GM15510 (cell line): Measurements from ENCODE around the gene ZMAT3.

Source experiments
- POLR2A ChIP-seq: IDR thresholded peaks from 3 replicates; pipeline ENCODE4 v1.6.1; 2011; ENCODE audit warnings: borderline replicate concordance; ENCODE audit not compliant: insufficient read length; ENCODE audit errors: extremely low read depth

ZMAT3 gene

GRCh38 chr3:179005213-179005612, 66.4 kb downstream of the ZMAT3 start:
- TF ChIP-seq POLR2A: no peak

DNA sequence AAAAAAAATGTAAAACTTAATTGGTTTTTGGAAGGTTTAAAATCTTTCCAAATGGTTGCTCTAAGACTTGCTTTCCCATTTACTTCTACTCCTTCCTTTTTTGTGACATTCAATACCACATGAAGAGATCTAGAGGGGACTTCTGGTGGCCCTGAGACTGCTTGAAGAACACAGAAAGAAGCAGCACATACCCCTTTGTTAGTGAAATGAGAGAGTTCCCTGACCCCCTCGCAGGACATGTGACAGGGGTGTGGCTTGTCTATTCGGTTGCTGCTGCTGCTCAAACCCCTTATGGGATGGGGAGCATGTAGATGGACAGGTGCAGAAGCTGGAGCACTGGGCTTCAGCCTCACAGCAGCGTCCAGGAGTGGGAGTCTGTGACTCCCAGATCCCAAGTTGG, 71.0 kb downstream of the ZMAT3 start:
- TF ChIP-seq POLR2A: no peak

DNA sequence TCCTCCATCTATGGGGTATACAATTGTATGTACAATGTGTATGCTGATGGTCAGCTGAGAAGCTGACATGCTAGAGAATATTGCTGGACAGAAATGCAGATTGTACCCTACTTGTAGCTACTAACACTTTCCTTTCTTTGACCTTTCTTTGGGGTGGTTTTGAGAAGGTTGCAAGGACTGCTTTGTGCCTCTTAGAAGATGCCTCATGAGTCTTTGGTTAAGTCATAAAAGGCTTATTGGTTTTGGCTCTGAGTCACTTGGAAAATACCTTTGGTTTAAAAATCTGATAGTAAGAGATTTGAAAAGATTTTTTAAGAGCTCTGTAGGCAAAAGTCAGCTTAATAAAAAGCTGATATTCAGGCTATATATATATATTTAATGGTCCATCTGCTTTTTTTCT, 71.5 kb downstream of the ZMAT3 start:
- TF ChIP-seq POLR2A: no peak

- no peak for TF ChIP-seq POLR2A
These were observed 75.2 kb downstream of the ZMAT3 start for GRCh38 chr3:178996399-178996798.

DNA sequence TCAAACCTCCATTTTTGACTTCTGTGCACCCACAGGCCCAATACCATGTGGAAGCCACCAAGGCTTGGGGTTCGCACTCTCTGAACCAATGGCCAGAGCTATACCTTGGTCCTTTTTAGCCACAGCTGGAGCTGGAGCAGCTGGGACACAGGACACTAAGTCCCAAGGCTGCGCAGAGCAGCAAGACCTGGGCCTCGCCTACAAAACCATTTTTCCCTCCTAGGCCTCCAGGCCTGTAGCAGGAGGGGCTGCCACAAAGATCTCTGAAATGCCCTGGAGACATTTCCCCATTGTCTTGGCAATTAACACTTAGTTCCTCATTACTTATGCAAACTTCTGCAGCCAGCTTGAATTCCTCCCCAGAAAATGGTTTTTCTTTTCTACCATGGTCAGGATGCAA, 81.3 kb downstream of the ZMAT3 start:
- no peak for TF ChIP-seq POLR2A

DNA sequence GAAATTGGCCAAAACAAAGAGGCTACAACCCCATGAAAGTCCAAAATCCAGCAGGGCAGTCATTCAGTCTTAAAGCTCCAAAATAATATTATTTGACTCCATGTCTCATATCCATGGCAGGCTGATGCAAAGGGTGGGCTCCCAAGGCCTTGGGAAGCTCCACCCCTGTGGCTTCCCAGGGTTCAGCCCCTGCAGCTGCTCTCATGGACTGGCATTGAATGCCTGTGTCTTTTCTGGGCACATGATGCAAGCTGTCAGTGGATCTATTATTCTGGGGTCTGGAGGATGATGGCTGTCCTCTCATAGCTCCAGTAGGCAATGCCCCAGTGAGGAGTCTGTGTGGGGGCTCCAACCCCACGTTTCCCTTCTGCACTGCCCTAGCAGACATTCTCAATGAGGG, 81.8 kb downstream of the ZMAT3 start:
- TF ChIP-seq POLR2A: no peak

DNA sequence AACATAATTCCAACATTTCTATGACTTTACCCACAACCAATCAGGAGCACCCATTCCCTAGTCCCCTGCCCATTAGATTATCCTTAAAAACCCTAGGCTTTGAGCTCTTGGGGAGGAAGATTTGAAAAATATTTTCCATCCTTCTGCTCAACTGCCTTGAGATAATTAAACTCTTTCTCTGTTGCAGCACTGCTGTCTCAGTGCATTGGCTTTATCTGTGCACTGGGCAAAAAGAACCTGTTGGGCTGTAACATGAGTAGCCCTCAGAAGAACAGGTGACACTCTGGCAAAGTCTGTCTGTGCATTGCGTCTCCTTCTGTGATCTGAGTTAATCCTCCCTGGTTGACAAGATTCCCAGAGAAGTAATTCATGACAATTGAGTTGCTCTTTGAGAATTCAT, 83.9 kb downstream of the ZMAT3 start:
- TF ChIP-seq POLR2A: no peak

DNA sequence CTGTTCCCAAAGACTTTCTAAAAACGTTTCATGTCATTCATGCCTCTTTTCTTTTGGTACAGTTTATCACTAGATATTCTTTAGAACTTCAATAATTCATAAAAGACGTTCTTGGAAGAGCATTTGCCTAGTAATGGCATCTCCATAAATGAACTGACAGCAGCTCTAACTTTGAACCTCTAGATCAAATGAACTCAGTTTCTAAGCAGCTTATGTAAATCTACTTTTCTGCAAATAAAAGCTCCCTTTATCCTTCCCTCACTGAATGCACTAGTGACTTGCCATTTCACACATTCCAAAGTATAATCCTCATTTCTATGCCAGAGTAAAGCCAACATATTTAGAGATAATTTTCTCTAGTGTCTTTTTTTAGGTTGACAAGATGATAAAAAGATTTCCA, 85.2 kb downstream of the ZMAT3 start:
- TF ChIP-seq POLR2A: no peak

- no peak for TF ChIP-seq POLR2A
These were observed 89.5 kb downstream of the ZMAT3 start for GRCh38 chr3:178982137-178982536.

- no peak for TF ChIP-seq POLR2A
These were observed 96.3 kb downstream of the ZMAT3 start for GRCh38 chr3:178975320-178975719.

DNA sequence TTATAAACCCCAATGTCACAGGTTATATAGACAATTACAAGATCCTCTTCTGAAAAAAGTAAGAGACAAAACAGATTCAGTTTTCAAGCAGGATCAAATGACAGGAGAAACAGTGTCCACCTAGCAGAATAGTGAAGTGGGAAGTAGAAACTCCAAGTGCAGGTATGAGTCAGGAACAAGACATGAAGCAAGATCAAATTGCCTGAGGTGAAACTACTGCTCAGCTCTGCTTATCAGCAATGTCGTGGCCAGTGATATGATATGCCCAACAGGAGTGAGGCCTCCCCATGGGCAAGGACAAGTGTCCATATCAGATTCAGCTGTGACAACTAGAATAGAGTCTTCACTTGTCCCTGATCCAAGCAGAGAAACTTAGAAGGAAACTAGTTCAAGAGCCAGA, 100.0 kb downstream of the ZMAT3 start:
- TF ChIP-seq POLR2A: no peak

DNA sequence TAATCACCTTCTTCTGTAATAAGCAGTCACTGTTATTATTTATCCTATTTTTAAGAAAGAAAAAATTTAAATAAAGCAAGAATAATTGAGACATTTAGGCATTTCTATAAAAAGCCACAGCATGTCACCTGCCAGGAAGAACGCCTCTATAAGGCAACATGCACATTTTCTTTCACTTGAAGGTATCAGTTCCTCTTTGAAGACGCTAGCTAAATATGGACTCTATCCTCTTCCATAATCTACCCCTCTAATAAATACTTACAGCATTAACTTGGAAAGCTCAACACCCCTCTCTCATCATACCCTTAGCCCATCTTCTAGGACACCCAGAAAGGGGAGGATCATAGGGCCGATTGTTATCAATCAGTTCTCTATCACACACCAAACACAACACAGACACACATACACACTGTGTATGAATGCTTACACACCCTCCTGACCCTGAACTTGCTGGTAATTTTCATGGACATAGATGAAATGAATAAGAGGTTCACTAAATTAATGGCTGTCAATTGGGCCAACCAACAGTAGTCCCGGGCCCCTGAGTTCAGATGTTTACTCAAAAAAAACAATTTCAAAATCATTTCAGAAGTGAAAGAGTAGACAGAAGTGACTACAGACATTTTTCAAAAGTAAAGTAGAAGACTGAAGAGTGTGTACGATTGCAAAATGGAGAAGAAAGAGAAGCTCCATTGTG, 102.5 kb downstream of the ZMAT3 start:
- no peak for TF ChIP-seq POLR2A
